Measurements from ENCODE around the gene PAMR1. TPM values are rescaled to one million over a fixed set of nuclear protein-coding genes. Genes with fewer than 3 reads are reported as not detected.

PAMR1 gene
- total RNA-seq, 1 donor from 2014 or later: 4.6 TPM

GRCh38 chr11:35479731-35480130 is 45.7 kb downstream of the PAMR1 start:
- H3K27me3 ChIP-seq: no peaks in the 10 kb centered on the region
- TF ChIP-seq CTCF (IDR thresholded peaks at IDR 0.05): no peak
- peaks cover 4 to 17% of the 10 kb centered on the region in 2 donors for H3K9me3 ChIP-seq
- no peaks in the 10 kb centered on the region for H3K4me1 ChIP-seq
- no peak overlapping the region for H3K27ac ChIP-seq
- intact Hi-C loops (cut with DNase I): loop anchor here (5.0 to 10.0 kb wide), 2 partner anchors 77 to 895 kb away; no protein-coding TSS in a partner anchor
- no peak overlapping the region for H3K4me3 ChIP-seq
- no peaks in the 10 kb centered on the region for H3K36me3 ChIP-seq
- DNase-seq (ENCODE audit: low spot score in 2 of 2): no peak

GRCh38 chr11:35478471-35479091 is 46.8 kb downstream of the PAMR1 start:
- H3K4me1 ChIP-seq: no peaks in the 10 kb centered on the region
- DNase-seq (ENCODE audit: low spot score in 2 of 2): no peak
- no peaks in the 10 kb centered on the region for H3K27me3 ChIP-seq
- intact Hi-C loops (cut with DNase I): no loop called here
- peaks cover 4 to 17% of the 10 kb centered on the region in 2 donors for H3K9me3 ChIP-seq
- H3K4me3 ChIP-seq: no peak overlapping the region
- TF ChIP-seq CTCF (IDR thresholded peaks at IDR 0.05): no peak
- H3K36me3 ChIP-seq: no peaks in the 10 kb centered on the region
- H3K27ac ChIP-seq: no peak overlapping the region

DNA sequence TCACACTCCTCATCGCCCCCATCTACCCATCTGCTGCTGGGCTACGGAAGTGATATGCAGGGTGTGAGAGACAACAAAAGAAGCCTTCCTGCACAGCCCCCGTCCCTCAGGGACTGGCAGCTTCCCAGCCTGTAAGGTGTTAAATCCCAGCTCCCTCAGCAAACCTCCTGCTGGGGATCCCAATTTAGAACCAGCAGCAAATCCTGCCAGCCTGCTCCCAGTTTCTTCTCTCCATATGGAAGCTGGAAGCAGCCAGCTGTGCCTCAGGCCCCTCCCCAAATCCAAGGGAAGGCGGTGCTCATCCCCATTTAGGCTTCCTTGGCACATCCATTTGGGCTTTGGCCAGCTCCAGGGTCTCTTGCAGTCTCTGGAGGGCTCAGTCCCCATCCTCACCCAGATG is 47.5 kb downstream of the PAMR1 start:
- Histone ChIP-seq H3K27me3 (no peaks in the 10 kb centered on the region), H3K4me3 (no peak overlapping the region), H3K36me3 (no peaks in the 10 kb centered on the region), H3K27ac (no peak overlapping the region), H3K9me3 (peaks cover under 1 to 13% of the 10 kb centered on the region in 2 donors), H3K4me1 (no peaks in the 10 kb centered on the region)
- intact Hi-C loops (cut with DNase I): no loop called here
- TF ChIP-seq CTCF (IDR thresholded peaks at IDR 0.05): no peak
- DNase-seq (ENCODE audit: low spot score in 2 of 2): no peak

DNA sequence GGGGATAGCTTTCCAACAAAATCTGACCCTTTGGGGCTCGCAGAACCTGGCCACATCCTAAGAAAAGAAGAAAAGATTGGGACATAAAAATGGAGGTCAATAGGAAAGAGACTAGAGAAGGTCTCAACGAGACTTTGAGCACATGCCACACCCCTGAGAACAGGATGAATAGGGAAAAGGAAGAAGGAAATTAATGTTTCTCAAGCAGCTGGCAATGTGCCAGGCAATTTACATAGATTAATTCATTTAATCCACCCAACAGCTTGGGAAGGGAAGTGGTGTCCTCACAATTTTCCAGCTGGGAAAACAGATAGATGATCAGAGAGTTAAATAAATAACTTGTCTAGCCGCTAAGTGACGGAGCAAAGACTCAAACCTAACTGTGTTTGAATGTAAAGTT is 50.7 kb downstream of the PAMR1 start:
- Histone ChIP-seq H3K27me3 (no peaks in the 10 kb centered on the region), H3K9me3 (no peaks in the 10 kb centered on the region), H3K36me3 (no peaks in the 10 kb centered on the region), H3K4me3 (no peak overlapping the region), H3K4me1 (no peaks in the 10 kb centered on the region), H3K27ac (no peak overlapping the region)
- intact Hi-C loops (cut with DNase I): no loop called here
- DNase-seq (ENCODE audit: low spot score in 2 of 2): no peak
- no peak for TF ChIP-seq CTCF (IDR thresholded peaks at IDR 0.05)

DNA sequence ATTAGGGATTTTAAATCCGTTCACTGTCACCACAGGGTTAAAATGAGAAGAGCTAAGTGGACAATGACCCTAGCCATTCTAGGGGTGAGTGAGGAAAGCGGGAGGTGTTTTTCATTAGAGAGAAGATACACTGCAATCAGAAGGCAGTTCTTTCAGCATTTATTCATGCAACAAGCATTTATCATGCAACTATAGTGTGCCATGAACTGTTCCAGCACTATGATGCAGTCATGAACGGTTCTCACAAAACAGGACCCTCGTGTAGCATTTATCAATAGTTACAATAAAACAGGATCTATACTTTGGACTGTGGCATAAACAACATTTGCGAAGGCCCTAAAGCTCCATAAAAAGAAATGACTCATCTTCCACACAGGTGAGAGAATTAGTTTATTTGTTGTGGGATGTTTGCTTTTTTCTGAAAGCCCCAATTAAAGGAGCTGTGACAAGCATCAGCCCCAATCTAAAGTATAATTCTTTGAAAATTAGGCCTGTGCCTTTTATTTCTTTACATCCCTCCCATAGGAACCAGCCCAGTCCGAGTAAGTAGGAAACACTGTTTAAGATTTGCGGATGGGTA is 51.5 kb downstream of the PAMR1 start:
- Histone ChIP-seq H3K4me1 (no peaks in the 10 kb centered on the region), H3K4me3 (no peak overlapping the region), H3K27me3 (no peaks in the 10 kb centered on the region), H3K9me3 (no peaks in the 10 kb centered on the region), H3K27ac (no peak overlapping the region), H3K36me3 (no peaks in the 10 kb centered on the region)
- no peak for DNase-seq (ENCODE audit: low spot score in 2 of 2)
- no peak for TF ChIP-seq CTCF (IDR thresholded peaks at IDR 0.05)
- intact Hi-C loops (cut with DNase I): no loop called here
